Pancreas (tissue), 10 donors: ENCODE results near the gene CFAP251. TPM values are rescaled to one million over a fixed set of nuclear protein-coding genes. Genes with fewer than 3 reads are reported as not detected.

Source experiments
- ATAC-seq, 4 donors: fragments of 200-7000 bp; cut with Tn5 transposase; one replicate each; pipeline versions ENCODE4 v1.8.0 to v1.9.1; 2020; ENCODE audit warnings: mild to moderate bottlenecking in 4 of 4, moderate library complexity in 4 of 4
- DNase-seq, 6 donors: peaks; one replicate each; pipeline ENCODE4 v3.0.0-alpha.2; 2020
- FAIRE-seq: peaks from 2 replicates; lab custom pipeline; 2012; peaks lifted over from hg19 to GRCh38; lab: Jason Lieb, UNC
- H3K27ac ChIP-seq, 4 donors: fragments of 200-600 bp; sonication (generic); 1 replicate in 3 of 4; 2 replicates in 1 of 4; pipeline versions ENCODE4 v1.5.0 to v1.8.0; 2020
- H3K27me3 ChIP-seq, 4 donors: fragments of 200-600 bp; one replicate each; pipeline ENCODE4 v1.8.0; 2021
- H3K36me3 ChIP-seq, 3 donors: fragments of 200-600 bp; sonication (generic) in 1 of 3; one replicate each; pipeline versions ENCODE4 v1.5.0 to v1.8.0; 2020 to 2021
- H3K4me1 ChIP-seq, 3 donors: fragments of 200-600 bp; one replicate each; pipeline ENCODE4 v1.8.0; 2021
- H3K4me3 ChIP-seq, 4 donors: fragments of 200-600 bp; sonication (generic) in 2 of 4; one replicate each; pipeline versions ENCODE4 v1.5.0 to v1.8.0; 2020 to 2021
- H3K9me3 ChIP-seq, 4 donors: fragments of 200-600 bp; one replicate each; pipeline ENCODE4 v1.8.0; 2021
- CTCF ChIP-seq, 4 donors: fragments of 200-600 bp; sonication (generic) in 3 of 4; IDR thresholded peaks; one replicate each; pipeline versions ENCODE4 v1.5.0 to v1.8.0; 2021; ENCODE audit warnings: antibody characterized with exemption in 4 of 4
- WGBS, 2 donors: extraction: QIAGEN DNeasy Blood & Tissue Kit; methylation state at CpG; one replicate each; pipeline ENCODE4 v1.1.7; 2013; 5-methylcytosine and 5-hydroxymethylcytosine counted together
- intact Hi-C, 3 donors: fragments of 100-400 bp; cut with DNase I; formaldehyde crosslinking; loops; one replicate each; pipeline versions ENCODE4 v1.11.1 to v1.14.2; 2022
- polyA plus RNA-seq, 2 donors: library from polyadenylated mRNA; stranded (reverse); fragments of 200-250 nt; gene quantifications; one replicate each; pipeline ENCODE4 v1.2.3, GENCODE V29; 2013
- total RNA-seq, 6 donors: library from RNA; stranded (reverse); fragmentation: NEBNext Ultra II Directional in 4 of 6; extraction: Animal tissue kit (Norgen Biotek cat#: 25700) in 4 of 6; gene quantifications; one replicate each; pipeline versions ENCODE4 v1.2.1 to v1.2.4, GENCODE V29; 2021 to 2023
- donor health status: healthy with polysubstance abuse.
- donor health status: DM: no; HTN: no; CAD: no; lungs with moderate emphysema.
- donor health status: DM: no; HTN: no; CAD: no.
- donor health status: control.
- donor health status: control.
- donor health status: Bipolar disorder and iron deficiency.
- donor health status: DM: yes; HTN: yes; CAD: no.
- donor health status: DM: no; HTN: no; CAD: no.
- donor health status: DM: no; HTN: no; CAD: no.
- donor health status: DM: yes; HTN: yes; CAD: no.

Gene CFAP251
- total and polyA plus RNA-seq, 8 donors, result 1.7 to 5.9 (median 3.3) TPM

DNA sequence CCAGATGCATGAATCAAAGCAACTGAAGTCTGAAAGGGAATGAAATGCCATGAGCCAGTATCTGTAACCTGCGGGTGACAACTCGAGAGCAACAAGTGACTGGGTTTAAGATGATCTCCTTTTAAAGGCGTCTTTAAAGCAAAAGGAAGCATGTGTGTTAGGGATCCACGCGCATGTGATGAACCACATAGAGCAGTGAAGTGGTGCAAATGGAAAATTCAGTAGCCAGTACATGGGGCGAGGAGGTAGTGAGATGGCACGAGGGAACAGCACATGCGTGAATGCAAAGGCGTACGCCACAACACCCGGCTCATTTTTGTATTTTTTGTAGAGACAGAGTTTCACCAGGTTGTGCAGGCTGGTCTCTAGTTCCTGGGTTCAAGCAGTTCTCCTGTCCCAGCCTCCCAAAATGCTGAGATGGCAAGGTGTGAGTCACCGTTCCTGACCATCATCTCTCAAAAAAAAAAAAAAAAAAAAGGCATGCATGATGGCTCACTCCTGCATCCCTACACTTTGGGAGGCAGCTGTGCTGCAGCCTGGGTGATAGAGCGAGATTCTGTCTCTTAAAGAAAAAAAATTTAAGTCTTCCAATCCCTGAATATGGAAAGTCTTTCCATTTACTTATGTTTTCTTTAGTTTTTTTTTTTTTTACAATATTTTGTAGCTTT, 78.7 kb downstream of the CFAP251 start:
- Histone ChIP-seq H3K4me3 (no peak overlapping the region), H3K9me3 (no peaks in the 10 kb centered on the region), H3K4me1 (peaks cover 0 to 15% (median 8%) of the 10 kb centered on the region in 3 donors), H3K27me3 (no peaks in the 10 kb centered on the region), H3K27ac (peak overlapping the region; percentile 0 to 64 (median 58)), H3K36me3 (no peaks in the 10 kb centered on the region)
- no peak for TF ChIP-seq CTCF (IDR thresholded peaks at IDR 0.05)
- 61 to 78% methylated on average over 13 of the region's 13 CpGs for WGBS, 2 donors
- FAIRE-seq (no peak), ATAC-seq (no peak), DNase-seq (no peak)
- intact Hi-C loops, result no loop called here

DNA sequence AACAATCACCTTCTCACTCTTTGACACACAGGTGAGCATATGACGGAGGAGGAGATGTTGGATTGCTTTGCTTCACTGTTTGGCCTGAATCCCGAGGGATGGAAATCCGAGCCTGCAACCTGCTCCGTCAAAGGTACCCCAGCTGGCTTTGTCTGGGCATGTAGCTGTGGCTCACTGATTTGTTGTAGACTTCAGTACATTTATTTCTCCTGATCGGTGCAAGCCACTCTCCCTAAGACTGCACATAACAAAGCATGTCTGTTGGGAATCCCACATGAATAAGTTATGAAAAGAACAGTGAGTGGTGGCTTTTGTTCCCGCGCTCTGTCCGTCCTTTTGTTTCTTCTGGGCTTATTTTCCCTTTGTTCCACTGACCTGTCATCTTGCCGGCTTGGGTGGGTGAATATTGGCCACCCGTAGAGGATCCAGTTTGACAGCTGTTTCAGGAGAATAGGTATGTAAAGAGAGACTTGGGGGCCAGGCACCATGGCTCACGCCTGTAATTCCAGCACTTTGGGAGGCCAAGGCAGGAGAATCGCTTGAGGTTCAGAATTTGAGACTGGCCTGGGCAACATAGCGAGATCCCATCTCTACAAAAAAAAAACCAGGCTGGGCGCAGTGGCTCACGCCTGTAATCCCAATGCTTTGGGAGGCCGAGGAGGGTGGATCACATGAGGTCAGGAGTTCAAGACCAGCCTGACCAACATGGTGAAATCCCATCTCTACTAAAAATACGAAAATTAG, 83.2 kb downstream of the CFAP251 start:
- intact Hi-C loops, result no loop called here
- no peak for DNase-seq
- Histone ChIP-seq H3K9me3 (no peaks in the 10 kb centered on the region), H3K27me3 (no peaks in the 10 kb centered on the region), H3K4me1 (no peaks in the 10 kb centered on the region), H3K4me3 (no peak overlapping the region), H3K36me3 (no peaks in the 10 kb centered on the region), H3K27ac (no peak overlapping the region)
- WGBS, 2 donors, result 89 to 90% methylated on average over 17 of the region's 17 CpGs
- no peak for FAIRE-seq
- ATAC-seq, result no peak
- TF ChIP-seq CTCF (IDR thresholded peaks at IDR 0.05), result no peak

DNA sequence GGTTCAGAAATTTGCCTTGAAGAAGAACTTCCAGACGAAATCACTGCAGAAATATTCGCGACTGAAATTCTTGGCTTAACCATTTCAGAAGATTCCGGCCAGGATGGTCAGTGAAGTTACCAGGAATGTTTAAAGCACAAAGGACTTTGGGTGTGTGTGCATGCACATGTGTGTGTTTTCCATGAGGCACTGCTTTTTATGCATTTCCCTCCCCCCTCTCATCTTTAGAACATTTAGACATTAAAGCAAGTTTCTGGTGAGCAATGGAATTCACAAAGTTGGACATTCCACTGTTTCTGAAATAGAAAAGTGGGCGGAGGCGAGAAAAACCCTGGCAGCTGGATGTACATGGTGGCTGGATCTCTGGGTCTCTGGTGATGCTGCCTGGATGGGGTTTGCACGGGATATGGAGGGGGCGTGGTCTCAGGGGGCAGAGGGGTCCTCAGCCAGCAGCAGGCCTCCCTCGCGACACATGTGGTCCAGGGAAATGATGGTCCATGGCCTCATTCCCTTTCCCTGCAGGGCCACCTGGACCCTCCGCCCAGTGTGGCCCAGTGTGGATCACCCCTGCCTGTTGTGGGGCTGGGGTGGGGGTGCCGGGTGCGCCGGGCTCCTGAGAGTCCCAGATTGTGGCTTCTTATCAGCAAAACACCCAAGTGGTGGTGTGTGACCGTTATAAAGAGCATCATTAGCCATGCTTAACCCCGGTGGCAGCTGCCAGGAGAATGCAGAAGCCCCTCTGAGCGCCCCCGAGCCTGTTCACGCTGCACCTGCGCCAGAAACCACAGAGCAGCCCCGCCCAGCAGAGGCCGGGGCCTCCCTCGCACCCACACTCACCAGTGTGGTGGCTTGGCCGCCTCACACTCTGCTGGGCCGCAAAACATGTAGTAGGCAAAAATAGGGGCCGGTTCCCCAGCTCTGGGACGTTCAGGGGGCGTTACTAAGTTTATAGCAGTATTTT, 85.5 kb downstream of the CFAP251 start:
- Histone ChIP-seq H3K9me3 (no peaks in the 10 kb centered on the region), H3K27me3 (no peaks in the 10 kb centered on the region), H3K36me3 (no peaks in the 10 kb centered on the region), H3K4me3 (no peak overlapping the region), H3K27ac (no peak overlapping the region), H3K4me1 (no peaks in the 10 kb centered on the region)
- DNase-seq (no peak), ATAC-seq (peak in 1 of 4 donors; percentile 20), FAIRE-seq (no peak)
- intact Hi-C loops, result no loop called here
- WGBS, 2 donors, result 76 to 81% methylated on average over 28 of the region's 28 CpGs
- no peak for TF ChIP-seq CTCF (IDR thresholded peaks at IDR 0.05)

DNA sequence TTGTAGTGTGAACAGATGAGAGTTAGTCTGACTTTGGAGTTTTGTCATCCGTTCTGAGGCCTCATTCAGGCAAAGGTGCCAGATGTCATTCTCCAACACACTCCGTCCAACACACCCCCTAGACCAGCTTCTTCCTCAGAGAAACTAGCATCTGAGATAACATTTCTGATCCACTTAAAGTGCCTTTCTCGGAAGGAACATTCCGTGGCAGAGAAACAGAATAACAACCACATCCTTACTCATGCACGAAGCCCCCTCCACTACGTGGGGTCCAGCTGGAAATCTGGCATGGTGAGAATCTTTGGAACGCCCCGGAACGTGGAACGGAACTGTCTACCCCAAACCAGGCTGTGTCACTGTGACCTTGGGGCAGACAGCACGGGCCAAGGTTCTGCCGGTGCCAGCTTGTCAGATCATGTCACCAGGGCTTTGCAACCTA, 86.3 kb downstream of the CFAP251 start:
- Histone ChIP-seq H3K27me3 (no peaks in the 10 kb centered on the region), H3K27ac (no peak overlapping the region), H3K4me1 (no peaks in the 10 kb centered on the region), H3K9me3 (no peaks in the 10 kb centered on the region), H3K36me3 (no peaks in the 10 kb centered on the region), H3K4me3 (no peak overlapping the region)
- DNase-seq (no peak), FAIRE-seq (no peak), ATAC-seq (no peak)
- WGBS, 2 donors, result 41 to 44% methylated on average over 12 of the region's 12 CpGs
- TF ChIP-seq CTCF (IDR thresholded peaks at IDR 0.05), result no peak
- intact Hi-C loops, result no loop called here
